HG03066 (cell line): Measurements from ENCODE around the gene FOXF2.
"Not testable (repeated sequence)": the region's sequence is repeated elsewhere in the genome, so short reads cannot be mapped to it uniquely, and the experiment has no call there.

Source experiments
- ATAC-seq: cut with Tn5 transposase; IDR thresholded peaks from one replicate; pipeline ENCODE4 v1.9.1; 2021; ENCODE audit warnings: low read depth; ENCODE audit not compliant: unreplicated experiment

Gene FOXF2

GRCh38 chr6:1389369-1390132 is at the start of gene FOXF2:
FOXF2 (plus strand) TSS chr6:1389576; CDS start chr6:1389948, 372 bp downstream.
- ATAC-seq: no peak

- no peak for ATAC-seq
Measured at GRCh38 chr6:1346101-1346500, 43.3 kb upstream of the FOXF2 start.

GRCh38 chr6:1346558-1347091 is 42.8 kb upstream of the FOXF2 start:
- no peak for ATAC-seq

DNA sequence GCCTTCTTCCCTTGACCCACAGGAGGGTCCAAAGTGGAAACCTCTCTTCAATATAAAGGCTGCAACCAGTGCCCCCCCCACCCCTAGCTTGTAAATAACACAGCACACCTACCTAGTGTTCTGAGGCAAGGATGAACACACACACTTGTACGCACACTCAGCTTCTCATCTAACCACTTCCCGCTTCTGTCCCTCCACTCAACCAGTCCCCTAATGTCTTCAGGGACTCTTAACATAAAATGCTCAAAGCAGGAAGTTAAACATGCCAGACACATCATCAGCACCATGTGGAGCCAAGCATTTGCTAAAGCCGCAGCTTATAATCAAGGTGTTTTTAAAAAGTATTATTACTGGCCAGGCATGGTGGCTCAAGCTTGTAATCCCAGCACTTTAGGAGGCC is 42.2 kb upstream of the FOXF2 start:
- no peak for ATAC-seq

GRCh38 chr6:1348675-1349074 is 40.7 kb upstream of the FOXF2 start:
- no peak for ATAC-seq

DNA sequence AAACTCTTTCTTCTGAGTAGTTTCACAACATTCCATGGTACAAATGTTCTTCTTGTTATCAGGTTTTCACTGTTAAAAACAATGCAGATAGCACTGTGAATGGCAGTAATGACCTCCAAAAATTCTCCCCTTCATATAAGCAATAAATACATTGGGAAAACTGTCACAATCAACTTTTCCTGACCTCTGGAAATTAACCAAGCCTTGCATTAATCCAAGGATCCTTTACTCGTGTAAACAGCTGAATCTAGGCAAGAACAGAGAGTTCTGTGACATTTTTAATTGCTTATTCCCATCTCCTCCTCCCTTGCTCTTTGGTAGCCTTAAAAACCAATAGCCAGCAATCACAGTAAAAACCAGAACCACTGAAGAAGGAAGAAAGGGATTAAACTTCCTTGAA is 39.7 kb upstream of the FOXF2 start:
- ATAC-seq: no peak

DNA sequence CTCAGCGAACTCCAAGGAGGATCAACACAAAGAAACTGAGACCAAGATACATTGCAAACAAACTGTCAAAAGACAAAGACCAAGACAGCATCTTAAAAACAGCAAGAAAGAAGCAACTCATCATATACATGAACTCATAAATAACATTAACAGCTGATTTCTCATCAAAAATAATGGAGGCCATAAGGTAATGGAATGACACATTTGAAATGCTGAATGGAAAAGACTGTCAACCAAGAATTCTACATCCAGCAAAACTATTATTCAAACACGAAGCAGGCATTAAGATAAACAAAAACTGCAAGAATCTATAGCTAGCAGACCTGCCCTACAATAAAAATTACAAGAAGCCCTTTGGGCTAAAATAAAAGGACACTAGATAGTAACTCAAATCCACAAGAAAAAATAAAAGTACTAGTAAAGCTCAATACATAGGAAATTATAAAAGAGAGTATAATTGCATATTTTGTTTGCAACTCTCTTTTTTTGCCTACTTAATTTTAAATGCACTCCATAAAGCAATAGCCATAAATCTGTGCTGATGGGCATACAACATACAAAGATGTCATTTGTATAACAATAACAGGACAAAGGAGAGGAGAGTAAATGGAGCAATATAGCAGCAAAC is 37.9 kb upstream of the FOXF2 start:
- ATAC-seq: no peak

- not testable (repeated sequence) for ATAC-seq
Measured at GRCh38 chr6:1355068-1355467, 34.3 kb upstream of the FOXF2 start.

DNA sequence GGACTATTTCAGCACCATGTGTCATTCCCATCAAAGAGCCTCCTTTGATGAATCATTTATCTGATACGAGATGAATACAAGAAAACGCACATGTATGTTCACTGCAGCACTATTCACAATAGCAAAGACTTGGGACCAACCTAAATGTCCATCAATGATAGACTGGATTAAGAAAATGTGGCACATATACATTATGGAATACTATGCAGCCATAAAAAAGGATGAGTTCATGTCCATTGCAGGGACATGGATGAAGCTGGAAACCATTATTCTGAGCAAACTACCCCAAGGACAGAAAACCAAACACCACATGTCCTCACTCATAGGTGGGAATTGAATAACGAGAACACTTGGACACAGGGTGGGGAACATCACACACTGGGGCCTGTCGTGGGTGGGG is 27.7 kb upstream of the FOXF2 start:
- not testable (repeated sequence) for ATAC-seq

- no peak for ATAC-seq
Measured at GRCh38 chr6:1362643-1363042, 26.7 kb upstream of the FOXF2 start.

GRCh38 chr6:1363298-1363697 is 26.1 kb upstream of the FOXF2 start:
- ATAC-seq: no peak

GRCh38 chr6:1363729-1364572 is 25.4 kb upstream of the FOXF2 start:
- ATAC-seq: no peak

DNA sequence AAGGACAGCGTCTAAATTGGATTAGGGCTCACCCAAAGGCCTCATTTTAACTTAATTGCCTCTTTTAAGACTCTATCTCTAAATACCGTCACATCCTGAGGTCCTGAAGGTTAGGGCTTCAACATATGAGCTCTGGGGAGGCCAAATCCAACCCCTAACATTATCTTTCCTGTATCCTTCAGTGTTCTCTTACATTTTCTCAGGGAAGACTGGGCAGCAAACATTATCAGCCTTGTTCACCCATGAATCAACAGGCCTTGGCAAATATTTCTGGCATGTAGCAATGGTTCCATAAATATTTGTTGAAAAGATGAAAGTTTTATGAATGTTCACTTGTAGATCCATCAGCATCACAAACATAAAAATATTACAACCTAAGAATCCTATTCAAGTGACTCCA is 24.6 kb upstream of the FOXF2 start:
- ATAC-seq: no peak

DNA sequence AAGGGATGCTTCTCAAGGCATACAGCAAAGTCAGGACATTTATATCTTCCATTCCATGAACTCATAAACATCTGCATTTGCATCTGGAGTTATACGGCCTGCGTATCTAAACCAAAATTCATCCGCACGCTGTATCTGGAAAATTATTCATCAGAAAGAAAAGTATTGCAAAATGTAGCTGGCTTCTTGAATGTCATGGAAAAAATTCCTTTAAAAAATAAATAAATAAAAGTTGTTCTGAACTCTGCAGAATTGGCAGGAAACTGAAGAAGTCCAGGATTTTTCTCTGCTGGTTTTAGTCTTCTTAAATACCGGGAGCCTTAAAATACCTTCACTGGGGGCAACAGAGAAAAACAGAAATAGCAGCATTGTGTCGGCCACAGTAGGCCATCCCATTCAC is 23.7 kb upstream of the FOXF2 start:
- ATAC-seq: no peak

GRCh38 chr6:1367771-1368170 is 21.6 kb upstream of the FOXF2 start:
- no peak for ATAC-seq

- ATAC-seq: no peak
Measured at GRCh38 chr6:1368940-1369339, 20.4 kb upstream of the FOXF2 start.

DNA sequence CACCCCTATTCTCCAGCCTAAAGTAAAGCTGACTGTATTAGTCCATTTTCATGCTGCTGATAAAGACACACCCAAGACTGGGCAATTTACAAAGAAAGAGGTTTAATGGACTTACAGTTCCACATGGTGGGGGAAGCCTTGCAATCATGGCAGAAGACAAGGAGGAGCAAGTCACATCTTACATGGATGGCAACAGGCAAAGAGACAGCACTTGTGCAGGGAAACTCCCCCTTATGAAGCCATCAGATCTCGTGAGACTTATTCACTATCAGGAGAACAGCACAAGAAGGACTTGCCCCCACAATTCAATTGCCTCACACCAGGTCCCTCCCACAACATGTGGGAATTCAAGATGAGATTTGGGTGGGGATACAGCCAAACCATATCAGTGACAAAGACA is 19.7 kb upstream of the FOXF2 start:
- ATAC-seq: not testable (repeated sequence)

DNA sequence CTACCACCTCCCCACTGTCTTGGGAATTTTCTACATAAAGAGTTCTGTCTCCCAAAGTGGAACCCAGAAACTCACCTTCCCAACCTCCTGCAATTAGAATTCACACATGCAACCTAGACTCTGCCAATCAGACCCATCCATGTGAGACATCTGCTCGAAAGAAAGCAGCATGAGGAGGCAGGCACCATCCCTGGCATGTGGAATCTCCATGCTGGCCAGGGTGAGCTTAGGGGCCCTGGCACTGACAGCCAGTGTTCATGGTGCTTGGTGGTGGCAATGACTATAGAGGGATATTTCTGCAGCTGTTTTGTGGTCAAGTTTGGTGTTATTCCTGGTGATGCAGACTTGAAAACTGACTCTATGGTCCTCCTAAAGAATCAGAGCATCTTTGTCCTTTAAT is 17.4 kb upstream of the FOXF2 start:
- no peak for ATAC-seq

DNA sequence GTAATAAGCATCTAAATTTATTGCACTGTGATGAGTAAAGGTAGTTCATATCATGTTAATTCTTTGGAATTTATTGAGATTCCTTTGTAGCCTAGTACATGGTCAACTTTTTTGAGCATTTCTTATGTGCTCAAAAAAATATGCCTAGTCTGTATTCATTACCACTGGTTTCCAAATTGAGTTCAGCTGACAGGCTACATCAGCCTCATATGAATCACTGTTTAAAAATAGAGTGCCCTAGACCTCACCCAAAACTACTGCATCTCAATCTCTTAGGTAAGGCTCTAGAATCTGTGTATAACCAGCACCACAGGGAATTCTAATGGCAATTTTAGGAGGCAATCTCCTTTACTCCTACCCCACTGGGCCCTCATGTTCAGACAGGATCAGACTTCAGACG is 16.7 kb upstream of the FOXF2 start:
- no peak for ATAC-seq

DNA sequence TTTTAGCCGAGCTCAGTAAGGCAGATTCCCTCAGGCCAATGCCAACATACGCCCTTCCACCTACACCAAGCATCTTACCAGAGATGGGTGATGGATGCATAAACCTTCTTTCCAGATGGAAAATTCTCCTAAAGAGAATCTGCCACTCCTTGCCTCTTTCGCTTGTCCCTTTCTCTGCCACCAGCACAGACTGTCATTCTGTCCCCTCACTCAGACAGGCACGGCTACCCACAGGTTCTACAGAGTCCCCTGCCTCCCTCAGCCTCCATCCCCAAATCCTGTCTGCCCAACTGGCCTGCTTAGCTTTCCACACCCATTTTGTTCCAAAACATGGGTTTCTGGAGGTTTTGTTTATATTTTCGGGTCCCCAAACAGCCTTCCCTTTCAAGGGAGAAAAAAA is 12.7 kb upstream of the FOXF2 start:
- no peak for ATAC-seq

DNA sequence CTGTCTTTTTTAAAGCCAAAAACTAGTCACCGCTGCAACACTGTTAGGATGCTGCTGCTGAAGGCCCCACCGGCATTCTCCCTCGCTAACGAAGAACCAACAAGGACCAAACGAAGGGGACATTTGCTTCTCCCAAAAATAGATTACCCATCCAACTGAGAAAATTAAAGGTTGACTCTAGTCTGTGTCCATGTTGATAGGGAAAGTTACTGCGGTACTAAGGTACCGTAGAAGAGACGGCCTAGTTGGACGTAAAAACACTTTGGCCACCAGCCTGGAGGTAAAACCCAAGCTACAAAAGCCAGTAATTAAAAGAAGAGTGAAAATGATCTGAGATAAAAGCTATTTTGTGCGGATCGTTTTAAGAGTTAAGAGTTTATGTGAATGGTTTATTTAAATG is 11.8 kb upstream of the FOXF2 start:
- ATAC-seq: no peak
